VCaP (cell line): ENCODE data around the gene KNL1.
"Not testable (repeated sequence)": the region's sequence is repeated elsewhere in the genome, so short reads cannot be mapped to it uniquely, and the experiment has no call there.

ENCODE experiments used
- H3K27ac ChIP-seq: fragments of 450-650 bp; 2 replicates; pipeline ENCODE4 v1.5.1; 2017
- CTCF ChIP-seq: fragments of 450-650 bp; conservative IDR thresholded peaks from 2 replicates; pipeline ENCODE4 v1.5.1; 2017; ENCODE audit warnings: mild to moderate bottlenecking, moderate library complexity

KNL1 gene

GRCh38 chr15:40680151-40680550 is 86.1 kb downstream of the KNL1 start:
- TF ChIP-seq CTCF: no peak

GRCh38 chr15:40680959-40681358 is 86.9 kb downstream of the KNL1 start:
- not testable (repeated sequence) for H3K27ac ChIP-seq

More at GRCh38 chr15:40680151-40680550, 86.1 kb downstream of the KNL1 start:
- H3K27ac ChIP-seq: no peak overlapping the region

GRCh38 chr15:40684381-40684780 is 90.3 kb downstream of the KNL1 start:
- no peak for TF ChIP-seq CTCF
- no peak overlapping the region for H3K27ac ChIP-seq

- no peak for TF ChIP-seq CTCF
These were observed 91.3 kb downstream of the KNL1 start for GRCh38 chr15:40685376-40685775.

GRCh38 chr15:40688932-40689799 is 95.1 kb downstream of the KNL1 start:
- H3K27ac ChIP-seq: no peak overlapping the region
- no peak for TF ChIP-seq CTCF

More at GRCh38 chr15:40685376-40685775, 91.3 kb downstream of the KNL1 start:
- no peak overlapping the region for H3K27ac ChIP-seq

- TF ChIP-seq CTCF: no peak
- no peak overlapping the region for H3K27ac ChIP-seq
These were observed 97.7 kb downstream of the KNL1 start for GRCh38 chr15:40691737-40692136.

- no peak for TF ChIP-seq CTCF
- peak overlapping the region; percentile 93 for H3K27ac ChIP-seq
These were observed 100.0 kb downstream of the KNL1 start for GRCh38 chr15:40693904-40694687.
